B cell (primary cell): ENCODE data around the gene WDR64.

Experiments
- CTCF ChIP-seq: fragments of 200-600 bp; IDR thresholded peaks from one replicate; pipeline ENCODE4 v1.8.0; 2022; ENCODE audit warnings: antibody characterized with exemption, mild to moderate bottlenecking
- EZH2 ChIP-seq: IDR thresholded peaks from 2 replicates; pipeline ENCODE4 v1.6.1; 2012; ENCODE audit warnings: borderline replicate concordance, low read depth, mild to moderate bottlenecking, moderate library complexity, low read length; ENCODE audit not compliant: insufficient read depth, poor library complexity, severe bottlenecking

- TF ChIP-seq CTCF (no peak), EZH2 (no peak)
Measured at GRCh38 chr1:241611736-241612135, 40.3 kb upstream of the WDR64 start.
